CD4-positive, CD25-positive, alpha-beta regulatory T cell (primary cell): ENCODE data around the gene WFDC9. TPM values are rescaled to one million over a fixed set of nuclear protein-coding genes. Genes with fewer than 3 reads are reported as not detected.
"Not testable (repeated sequence)": the region's sequence is repeated elsewhere in the genome, so short reads cannot be mapped to it uniquely, and the experiment has no call there.

Experiments
- ATAC-seq, 2 donors: fragments of 150-1000 bp; cut with Tn5 transposase; one replicate each; pipeline ENCODE4 v1.10.0; 2021; ENCODE audit warnings: low read depth in 2 of 2, moderate number of reproducible peaks in 2 of 2, moderate library complexity in 1 of 2
- DNase-seq, 3 donors: peaks; one replicate each; pipeline versions ENCODE4 v3.0.0 to v3.0.0-alpha.2; 2012 to 2022; ENCODE audit warnings: mixed read lengths in 1 of 3
- H3K27ac ChIP-seq: one replicate; pipeline ENCODE4 v1.7.0; 2013; ENCODE audit warnings: mild to moderate bottlenecking, low read length; ENCODE audit not compliant: insufficient read depth, poor library complexity, severe bottlenecking
- H3K27me3 ChIP-seq: one replicate; pipeline ENCODE4 v1.7.0; 2013; ENCODE audit warnings: low read length; ENCODE audit not compliant: control insufficient read depth, insufficient read depth
- H3K36me3 ChIP-seq: one replicate; pipeline ENCODE4 v1.7.0; 2013; ENCODE audit warnings: mild to moderate bottlenecking, low read length, moderate library complexity; ENCODE audit not compliant: control insufficient read depth, insufficient read depth
- H3K4me1 ChIP-seq: 2 replicates; pipeline ENCODE4 v1.7.0; 2013; ENCODE audit warnings: mild to moderate bottlenecking, low read length; ENCODE audit not compliant: insufficient read depth, control insufficient read depth, poor library complexity, severe bottlenecking
- H3K4me3 ChIP-seq: one replicate; pipeline ENCODE4 v1.7.0; 2013; ENCODE audit warnings: low read depth, mild to moderate bottlenecking, low read length, moderate library complexity
- H3K9me3 ChIP-seq, 2 experiments: 1 replicate in 1 of 2; 2 replicates in 1 of 2; pipeline ENCODE4 v1.7.0; 2013; ENCODE audit warnings: low read length in 2 of 2, mild to moderate bottlenecking in 1 of 2, moderate library complexity in 1 of 2; ENCODE audit not compliant: control insufficient read depth in 2 of 2
- H3K27ac Mint-ChIP-seq, 3 donors: one replicate each; pipeline ENCODE4 v1.8.0; 2020 to 2022; ENCODE audit warnings: mild to moderate bottlenecking in 3 of 3, mixed read lengths in 3 of 3, moderate library complexity in 2 of 3
- H3K27me3 Mint-ChIP-seq: one replicate; pipeline ENCODE4 v1.8.0; 2022; ENCODE audit warnings: mild to moderate bottlenecking, mixed read lengths
- H3K36me3 Mint-ChIP-seq: one replicate; pipeline ENCODE4 v1.8.0; 2020; ENCODE audit warnings: mixed read lengths
- H3K4me1 Mint-ChIP-seq, 4 donors: one replicate each; pipeline ENCODE4 v1.8.0; 2020 to 2022; ENCODE audit warnings: mixed read lengths in 4 of 4, mild to moderate bottlenecking in 1 of 4
- H3K4me3 Mint-ChIP-seq, 4 donors: one replicate each; pipeline ENCODE4 v1.8.0; 2020 to 2022; ENCODE audit warnings: mild to moderate bottlenecking in 4 of 4, mixed read lengths in 4 of 4, moderate library complexity in 3 of 4
- H3K9me3 Mint-ChIP-seq, 7 donors: one replicate each; pipeline ENCODE4 v1.8.0; 2020 to 2022; ENCODE audit warnings: mixed read lengths in 7 of 7, mild to moderate bottlenecking in 3 of 7, moderate library complexity in 2 of 7
- polyA plus RNA-seq, 4 donors: library from polyadenylated mRNA; unstranded; fragments of 300-500 nt; fragmentation: Illumina TruSeq; gene quantifications; one replicate each; pipeline ENCODE4 v1.2.3, GENCODE V29; 2021
- total RNA-seq: library from RNA; stranded (reverse); gene quantifications from one replicate; pipeline ENCODE4 v1.2.3, GENCODE V29; 2022

WFDC9 gene
- total and polyA plus RNA-seq, 5 donors from 2014 or later = not detected

DNA sequence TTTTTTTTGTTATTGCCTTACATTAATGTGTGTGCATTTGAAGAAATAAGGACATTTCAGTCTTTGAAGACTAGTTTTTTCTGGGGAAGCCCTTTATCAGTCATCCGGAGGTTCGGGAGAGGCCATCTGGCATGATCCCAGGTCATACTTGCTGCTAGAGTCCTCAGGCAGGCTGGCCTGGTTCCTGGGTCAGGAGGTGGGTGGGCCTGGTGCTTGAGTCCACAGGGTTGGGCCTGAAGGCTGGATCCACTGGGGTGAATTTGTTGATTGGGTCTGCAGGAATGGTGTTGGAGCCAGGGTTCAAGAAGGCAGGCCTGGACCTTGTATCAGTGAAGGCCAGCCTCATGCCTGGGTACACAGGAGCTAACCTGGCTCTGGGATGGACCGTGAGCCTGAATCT, 15.8 kb upstream of the WFDC9 start:
- DNase-seq (no peak), ATAC-seq (no peak)
- H3K27ac ChIP-seq = no peak overlapping the region
- Mint-ChIP-seq H3K9me3 (peaks cover 0 to 2% (median 0%) of the 10 kb centered on the region in 7 donors), H3K27me3 (peaks cover 16% of the 10 kb centered on the region), H3K27ac (no peak overlapping the region), H3K4me3 (peak overlapping the region in 2 of 4 donors; percentile 5 to 78), H3K36me3 (no peaks in the 10 kb centered on the region), H3K4me1 (peaks cover 0 to 5% (median 0%) of the 10 kb centered on the region in 4 donors)
- no peak overlapping the region for H3K4me3 ChIP-seq
- no peaks in the 10 kb centered on the region for H3K4me1 ChIP-seq
- H3K27me3 ChIP-seq = peaks cover 3% of the 10 kb centered on the region
- no peaks in the 10 kb centered on the region for H3K9me3 ChIP-seq
- H3K36me3 ChIP-seq = no peaks in the 10 kb centered on the region

GRCh38 chr20:45645869-45646268, 14.8 kb upstream of the WFDC9 start:
- not testable (repeated sequence) for H3K27ac Mint-ChIP-seq, H3K27ac ChIP-seq, H3K4me3 ChIP-seq, H3K36me3 ChIP-seq, H3K4me1 Mint-ChIP-seq, H3K4me3 Mint-ChIP-seq, H3K4me1 ChIP-seq, ATAC-seq, H3K27me3 ChIP-seq, H3K36me3 Mint-ChIP-seq, H3K27me3 Mint-ChIP-seq, H3K9me3 Mint-ChIP-seq, DNase-seq, H3K9me3 ChIP-seq

DNA sequence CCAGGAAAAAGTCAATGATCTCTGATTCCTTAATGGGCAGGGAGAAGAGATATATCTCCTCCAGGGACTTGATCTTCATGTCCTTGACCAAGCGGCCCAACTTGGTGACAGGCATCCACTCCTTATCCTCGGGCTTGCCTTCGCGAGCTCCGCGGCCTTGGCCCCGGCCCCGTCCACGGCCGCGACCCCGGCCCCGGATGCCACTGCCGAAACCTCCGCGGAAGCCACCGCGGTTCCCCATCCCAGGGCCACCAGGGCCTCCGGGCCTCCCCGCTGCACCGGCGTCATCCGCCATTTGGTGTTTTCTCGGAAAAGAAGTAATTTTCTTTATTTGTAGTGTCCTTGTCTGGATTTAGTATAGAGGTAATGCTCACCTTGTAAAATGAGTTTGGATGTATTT, 10.0 kb upstream of the WFDC9 start:
- not testable (repeated sequence) for H3K36me3 Mint-ChIP-seq, H3K4me1 ChIP-seq, H3K4me1 Mint-ChIP-seq, H3K4me3 ChIP-seq, H3K36me3 ChIP-seq, H3K4me3 Mint-ChIP-seq, H3K27ac ChIP-seq, H3K9me3 ChIP-seq, H3K27me3 ChIP-seq, ATAC-seq, DNase-seq, H3K9me3 Mint-ChIP-seq, H3K27ac Mint-ChIP-seq
- H3K27me3 Mint-ChIP-seq = peaks cover 21% of the 10 kb centered on the region

DNA sequence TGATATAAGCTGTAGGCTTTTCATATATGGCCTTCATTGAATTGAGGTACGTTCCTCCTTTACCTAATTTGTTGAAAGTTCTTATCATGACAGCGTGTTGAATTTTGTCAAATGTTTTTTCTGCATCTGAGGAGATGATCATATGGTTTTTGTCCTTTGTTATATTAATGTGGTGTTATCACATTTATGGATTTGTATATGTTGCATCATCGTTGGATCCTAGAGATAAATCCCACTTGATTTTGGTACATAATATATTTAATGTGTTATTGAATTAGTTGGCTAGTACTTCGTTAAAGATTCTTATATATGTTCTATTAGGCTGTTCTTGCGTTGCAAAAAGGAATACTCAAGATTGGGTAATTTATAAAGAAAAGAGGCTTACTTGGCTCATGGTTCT, 8.6 kb upstream of the WFDC9 start:
- no peaks in the 10 kb centered on the region for H3K4me1 Mint-ChIP-seq
- peaks cover 19% of the 10 kb centered on the region for H3K27me3 Mint-ChIP-seq
- Histone ChIP-seq H3K9me3 (no peaks in the 10 kb centered on the region), H3K4me3 (no peak overlapping the region), H3K36me3 (no peaks in the 10 kb centered on the region), H3K27me3 (no peaks in the 10 kb centered on the region), H3K27ac (no peak overlapping the region), H3K4me1 (no peaks in the 10 kb centered on the region)
- H3K27ac Mint-ChIP-seq = no peak overlapping the region
- ATAC-seq (no peak), DNase-seq (no peak)
- H3K36me3 Mint-ChIP-seq = no peaks in the 10 kb centered on the region
- no peaks in the 10 kb centered on the region for H3K9me3 Mint-ChIP-seq
- H3K4me3 Mint-ChIP-seq = no peak overlapping the region

- Mint-ChIP-seq H3K4me1 (no peaks in the 10 kb centered on the region), H3K4me3 (no peak overlapping the region), H3K36me3 (no peaks in the 10 kb centered on the region), H3K9me3 (no peaks in the 10 kb centered on the region), H3K27ac (no peak overlapping the region), H3K27me3 (peaks cover 20% of the 10 kb centered on the region)
- no peaks in the 10 kb centered on the region for H3K27me3 ChIP-seq
- ATAC-seq (no peak), DNase-seq (no peak)
- H3K36me3 ChIP-seq = no peaks in the 10 kb centered on the region
- no peak overlapping the region for H3K4me3 ChIP-seq
- H3K27ac ChIP-seq = no peak overlapping the region
- no peaks in the 10 kb centered on the region for H3K4me1 ChIP-seq
- no peaks in the 10 kb centered on the region for H3K9me3 ChIP-seq
Measured at GRCh38 chr20:45636513-45636912, 5.4 kb upstream of the WFDC9 start.

- Histone ChIP-seq H3K4me3 (no peak overlapping the region), H3K9me3 (no peaks in the 10 kb centered on the region), H3K36me3 (no peaks in the 10 kb centered on the region), H3K4me1 (no peaks in the 10 kb centered on the region), H3K27me3 (peaks cover 12% of the 10 kb centered on the region), H3K27ac (no peak overlapping the region)
- DNase-seq (no peak), ATAC-seq (no peak)
- Mint-ChIP-seq H3K9me3 (peaks cover 0 to 5% (median 0%) of the 10 kb centered on the region in 7 donors), H3K36me3 (no peaks in the 10 kb centered on the region), H3K4me1 (peaks cover 0 to 2% (median 0%) of the 10 kb centered on the region in 4 donors), H3K27me3 (peaks cover 19% of the 10 kb centered on the region), H3K4me3 (no peak overlapping the region), H3K27ac (no peak overlapping the region)
Measured at GRCh38 chr20:45630371-45630770, 713 bp downstream of the WFDC9 start.

DNA sequence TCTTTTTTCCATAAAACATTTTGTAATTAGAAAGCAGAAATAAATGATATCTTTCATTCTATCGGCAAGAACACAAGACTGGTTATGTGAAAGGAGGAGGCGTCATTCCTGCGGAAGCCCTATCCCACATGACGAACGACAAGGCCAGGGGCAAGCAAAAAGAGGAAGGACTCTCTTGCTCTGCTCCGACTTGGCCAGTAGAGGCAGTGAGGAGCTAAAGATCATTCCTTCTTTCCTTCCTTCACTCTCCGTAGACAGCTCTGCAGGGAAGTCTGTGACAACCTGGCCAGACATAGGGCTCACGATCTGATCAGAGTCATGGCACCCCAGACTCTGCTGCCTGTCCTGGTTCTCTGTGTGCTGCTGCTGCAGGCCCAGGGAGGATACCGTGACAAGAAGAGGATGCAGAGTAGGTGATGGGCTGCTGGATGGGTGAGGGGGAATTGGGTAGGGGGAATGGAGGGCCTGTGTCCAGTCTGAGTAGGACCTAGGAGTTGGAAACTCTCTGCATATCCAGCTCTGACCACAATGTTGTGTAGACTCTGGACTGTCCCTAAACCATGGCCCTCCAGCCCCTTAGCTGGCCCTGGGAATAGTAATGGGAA, 1.5 kb downstream of the WFDC9 start, which contains the start of gene WFDC10A:
Gene WFDC10A, plus strand, starts transcription at position 244 of the 605 bp plus-strand sequence. Its CDS starts 75 bp downstream, at position 319.
- no peaks in the 10 kb centered on the region for H3K36me3 Mint-ChIP-seq
- peaks cover 0 to 7% (median 2%) of the 10 kb centered on the region in 7 donors for H3K9me3 Mint-ChIP-seq
- Histone ChIP-seq H3K4me3 (no peak within 1 kb of the TSS), H3K27ac (no peak within 1 kb of the TSS), H3K9me3 (no peaks in the 10 kb centered on the region), H3K36me3 (no peaks in the 10 kb centered on the region), H3K27me3 (peaks cover 13% of the 10 kb centered on the region), H3K4me1 (no peaks in the 10 kb centered on the region)
- H3K27me3 Mint-ChIP-seq = peaks cover 19% of the 10 kb centered on the region
- peaks cover 0 to 2% (median 0%) of the 10 kb centered on the region in 4 donors for H3K4me1 Mint-ChIP-seq
- peak in 1 of 3 donors; percentile 28 for DNase-seq
- H3K4me3 Mint-ChIP-seq = no peak within 1 kb of the TSS
- peak in 1 of 2 donors; percentile 31 for ATAC-seq
- H3K27ac Mint-ChIP-seq = no peak within 1 kb of the TSS

- no peaks in the 10 kb centered on the region for H3K9me3 ChIP-seq
- ATAC-seq (no peak), DNase-seq (no peak)
- H3K27me3 ChIP-seq = peaks cover 15% of the 10 kb centered on the region
- peaks cover 0 to 8% (median 2%) of the 10 kb centered on the region in 7 donors for H3K9me3 Mint-ChIP-seq
- H3K4me1 Mint-ChIP-seq = peaks cover 0 to 2% (median 0%) of the 10 kb centered on the region in 4 donors
- H3K4me3 Mint-ChIP-seq = no peak overlapping the region
- no peak overlapping the region for H3K27ac Mint-ChIP-seq
- no peak overlapping the region for H3K4me3 ChIP-seq
- no peaks in the 10 kb centered on the region for H3K4me1 ChIP-seq
- H3K27me3 Mint-ChIP-seq = peaks cover 21% of the 10 kb centered on the region
- no peak overlapping the region for H3K27ac ChIP-seq
- H3K36me3 ChIP-seq = no peaks in the 10 kb centered on the region
- no peaks in the 10 kb centered on the region for H3K36me3 Mint-ChIP-seq
Measured at GRCh38 chr20:45626540-45626939, 4.5 kb downstream of the WFDC9 start.
